HG03097 (cell line): ENCODE results near the gene ALDOB.

ENCODE experiments used
- ATAC-seq: cut with Tn5 transposase; IDR thresholded peaks from one replicate; pipeline ENCODE4 v1.9.1; 2021; ENCODE audit not compliant: unreplicated experiment, low FRiP score

ALDOB gene

GRCh38 chr9:101435601-101436079 lies at the start of gene ALDOB:
Gene ALDOB (minus strand): TSS chr9:101435774. CDS start chr9:101430887, 4,887 bp downstream.
- ATAC-seq = no peak

- no peak for ATAC-seq
Observed at GRCh38 chr9:101484046-101484445, 48.5 kb upstream of the ALDOB start.

GRCh38 chr9:101481261-101481660 lies 45.7 kb upstream of the ALDOB start:
- no peak for ATAC-seq

- no peak for ATAC-seq
Observed at GRCh38 chr9:101480386-101480785, 44.8 kb upstream of the ALDOB start.

GRCh38 chr9:101479338-101480030 lies 43.9 kb upstream of the ALDOB start:
- no peak for ATAC-seq

GRCh38 chr9:101478906-101479305 lies 43.3 kb upstream of the ALDOB start:
- ATAC-seq = no peak

- no peak for ATAC-seq
Observed at GRCh38 chr9:101478444-101478843, 42.9 kb upstream of the ALDOB start.

GRCh38 chr9:101477736-101478135 lies 42.2 kb upstream of the ALDOB start:
- no peak for ATAC-seq

- ATAC-seq = no peak
Observed at GRCh38 chr9:101477214-101477613, 41.6 kb upstream of the ALDOB start.

- no peak for ATAC-seq
Observed at GRCh38 chr9:101476576-101477208, 41.1 kb upstream of the ALDOB start.

GRCh38 chr9:101472891-101473290 lies 37.3 kb upstream of the ALDOB start:
- no peak for ATAC-seq

GRCh38 chr9:101470929-101471328 lies 35.4 kb upstream of the ALDOB start:
- ATAC-seq = no peak

- no peak for ATAC-seq
Observed at GRCh38 chr9:101470021-101470420, 34.4 kb upstream of the ALDOB start.

- no peak for ATAC-seq
Observed at GRCh38 chr9:101469026-101469425, 33.5 kb upstream of the ALDOB start.

- no peak for ATAC-seq
Observed at GRCh38 chr9:101468116-101468515, 32.5 kb upstream of the ALDOB start.

GRCh38 chr9:101467690-101468089 lies 32.1 kb upstream of the ALDOB start:
- ATAC-seq = no peak

GRCh38 chr9:101466863-101467262 lies 31.3 kb upstream of the ALDOB start:
- no peak for ATAC-seq

GRCh38 chr9:101465326-101465915 lies 29.8 kb upstream of the ALDOB start:
- ATAC-seq = no peak

GRCh38 chr9:101463397-101463796 lies 27.8 kb upstream of the ALDOB start:
- no peak for ATAC-seq

- ATAC-seq = no peak
Observed at GRCh38 chr9:101462558-101462957, 27.0 kb upstream of the ALDOB start.

- no peak for ATAC-seq
Observed at GRCh38 chr9:101460965-101461364, 25.4 kb upstream of the ALDOB start.
